Islet precursor cell (in vitro differentiated cells): ENCODE data around the gene BTD.

Source experiments
- DNase-seq: peaks from one replicate; pipeline ENCODE4 v3.0.0-alpha.2; 2018

Gene BTD

DNA sequence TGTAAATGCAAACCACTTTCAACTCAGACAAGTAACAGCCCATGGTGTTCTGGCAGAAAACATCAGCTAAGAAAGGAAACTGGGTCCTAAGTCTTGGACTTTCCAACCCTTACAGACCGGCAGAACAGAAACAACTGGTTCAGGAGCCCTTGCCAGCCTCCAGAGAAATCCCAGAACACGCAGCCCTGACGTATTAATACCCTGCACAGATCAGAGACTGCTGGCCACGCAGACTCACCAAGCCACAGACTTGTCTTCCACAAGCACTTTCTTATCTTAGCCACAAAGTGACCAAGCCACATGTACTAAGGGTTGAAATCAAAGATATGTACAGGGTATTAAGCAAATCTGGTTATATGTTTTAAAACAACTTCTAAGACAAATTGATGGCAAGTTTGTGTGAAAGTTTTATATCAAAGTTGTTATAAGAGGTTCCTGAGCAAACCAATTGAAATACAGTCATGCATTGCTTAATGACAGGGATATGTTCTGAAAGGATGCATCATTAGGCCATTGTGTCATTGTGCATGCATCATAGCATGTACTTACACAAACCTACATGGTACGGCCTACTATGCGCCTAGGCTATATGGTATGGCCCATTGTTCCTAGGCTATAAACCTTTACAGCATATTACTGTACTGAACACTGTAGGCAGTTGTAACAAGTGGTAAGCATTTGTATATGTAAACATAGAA lies 36.8 kb downstream of the BTD start:
- DNase-seq, result no peak

DNA sequence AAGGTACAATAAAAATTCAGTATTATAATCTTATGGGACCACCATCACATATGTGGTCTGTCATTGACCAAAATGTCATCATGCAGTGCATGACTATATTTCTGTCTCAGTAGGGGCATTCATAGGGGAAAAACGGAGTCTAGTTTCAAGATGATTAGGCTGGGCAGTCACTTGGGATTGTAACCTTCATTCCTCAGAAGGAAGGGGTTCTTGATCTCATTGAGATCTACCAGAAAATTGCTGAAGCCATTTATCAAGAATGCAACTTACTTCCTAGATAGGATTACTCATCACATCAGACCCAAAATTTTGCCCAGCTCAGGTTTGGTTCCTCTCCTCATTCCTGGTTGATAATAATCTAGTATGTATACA lies 37.3 kb downstream of the BTD start:
- DNase-seq, result no peak

DNA sequence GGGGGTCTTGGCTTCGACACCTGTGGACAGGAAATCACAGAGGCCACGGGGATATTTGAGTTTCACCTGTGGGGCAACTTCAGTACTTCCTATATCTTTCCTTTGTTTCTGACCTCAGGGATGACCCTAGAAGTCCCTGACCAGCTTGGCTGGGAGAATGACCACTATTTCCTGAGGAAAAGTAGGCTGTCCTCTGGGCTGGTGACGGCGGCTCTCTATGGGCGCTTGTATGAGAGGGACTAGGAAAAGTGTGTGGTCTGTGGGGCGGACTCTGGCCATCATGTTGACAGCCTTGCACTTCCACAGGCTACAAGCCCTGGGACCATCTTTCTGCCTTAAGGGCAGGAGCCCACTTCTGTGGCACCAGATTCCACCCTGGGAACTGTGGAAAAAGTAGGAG lies 43.7 kb downstream of the BTD start:
- DNase-seq, result no peak

DNA sequence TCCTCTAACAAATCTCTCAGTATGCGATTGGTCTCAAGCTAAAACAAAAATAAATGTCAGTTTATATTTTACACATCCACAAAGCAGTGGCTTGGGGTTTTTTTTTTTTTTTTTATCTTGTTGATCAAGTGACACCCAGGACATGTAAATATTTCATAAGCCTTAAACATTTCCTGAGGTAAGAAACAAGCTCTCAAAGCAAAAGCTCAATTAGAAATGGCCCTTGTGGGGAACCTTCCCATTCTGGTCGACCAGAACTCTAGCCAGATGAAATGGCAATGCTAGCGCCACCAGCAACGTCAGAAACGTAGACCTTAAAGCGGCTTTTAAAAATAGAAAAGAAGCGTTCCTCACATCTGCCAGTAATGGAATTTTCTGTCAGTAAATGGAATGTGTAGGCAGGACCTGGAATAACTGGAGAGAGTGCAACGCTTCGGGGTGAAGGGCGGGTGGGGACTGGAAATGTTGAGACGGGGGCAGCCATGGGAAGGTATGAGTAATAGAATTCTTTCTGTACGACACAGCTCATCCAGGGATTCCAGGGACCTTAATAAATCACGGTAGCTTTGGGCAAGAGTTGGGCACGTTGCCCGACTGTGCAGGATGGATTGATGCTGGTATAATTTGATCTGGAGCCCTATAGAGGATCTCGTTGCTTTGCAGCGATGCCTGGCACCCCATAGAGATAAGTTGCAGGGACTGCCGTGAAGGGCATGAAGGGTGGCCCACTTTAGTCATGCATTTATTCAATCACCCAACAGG lies 44.4 kb downstream of the BTD start:
- peak; percentile 94 for DNase-seq

DNA sequence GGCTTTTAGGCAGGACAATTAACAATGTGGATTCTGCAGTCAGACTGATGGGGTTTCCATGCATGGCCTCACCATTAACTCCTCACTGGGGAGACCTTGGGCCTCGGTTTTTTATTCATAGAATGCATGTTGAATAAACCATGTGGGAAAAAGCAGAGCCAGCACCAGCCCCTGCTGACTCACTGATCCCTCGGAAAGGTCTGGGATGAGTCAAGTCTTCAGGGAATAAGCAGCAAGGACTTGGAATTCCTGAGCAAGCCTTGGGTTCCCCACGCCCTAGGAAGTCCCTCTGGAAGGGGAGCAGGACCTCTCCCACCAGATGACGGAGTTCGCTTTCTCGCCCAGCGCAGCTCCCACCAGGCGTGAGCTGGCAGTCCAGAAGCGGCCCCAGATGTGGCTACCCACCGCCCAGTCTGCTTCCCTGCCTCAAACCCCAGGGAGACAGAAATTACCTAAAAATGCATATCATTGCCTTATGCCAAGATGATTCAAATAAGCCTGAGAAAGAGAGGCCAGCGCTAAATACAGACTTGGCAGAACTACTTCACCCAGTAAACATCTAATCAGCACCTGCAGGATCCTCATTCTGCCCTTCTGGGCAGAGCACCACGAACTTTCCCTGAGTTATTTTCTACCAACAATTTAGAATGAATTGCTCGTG lies 45.4 kb downstream of the BTD start:
- DNase-seq, result peak; percentile 95

DNA sequence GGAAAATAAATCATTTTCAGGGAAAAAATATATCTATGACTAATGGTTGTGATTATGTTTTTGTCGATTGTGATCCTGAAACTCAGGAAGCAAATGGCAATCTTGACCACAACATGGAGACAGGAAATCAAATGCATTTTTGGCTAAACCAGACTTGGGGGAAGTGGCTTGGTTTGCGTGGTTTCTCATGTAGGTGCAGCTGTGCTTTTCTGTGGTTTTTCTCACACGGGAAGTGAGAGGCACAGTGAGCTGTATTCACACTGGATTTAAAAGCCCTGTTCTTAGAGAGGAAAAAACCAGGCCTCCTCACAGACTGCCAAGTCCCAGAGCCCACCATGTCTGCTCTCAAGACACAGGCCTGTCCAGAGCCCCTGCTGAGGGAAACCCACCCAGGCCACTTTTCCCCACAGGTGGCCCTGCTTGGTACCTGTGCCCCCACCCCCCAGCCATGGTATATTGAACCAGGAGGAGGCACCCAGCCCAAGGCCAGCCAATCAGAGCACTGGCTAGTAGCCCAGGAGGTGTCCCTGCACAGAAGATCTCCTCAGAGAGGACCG lies 46.1 kb downstream of the BTD start:
- DNase-seq, result peak; percentile 79

DNA sequence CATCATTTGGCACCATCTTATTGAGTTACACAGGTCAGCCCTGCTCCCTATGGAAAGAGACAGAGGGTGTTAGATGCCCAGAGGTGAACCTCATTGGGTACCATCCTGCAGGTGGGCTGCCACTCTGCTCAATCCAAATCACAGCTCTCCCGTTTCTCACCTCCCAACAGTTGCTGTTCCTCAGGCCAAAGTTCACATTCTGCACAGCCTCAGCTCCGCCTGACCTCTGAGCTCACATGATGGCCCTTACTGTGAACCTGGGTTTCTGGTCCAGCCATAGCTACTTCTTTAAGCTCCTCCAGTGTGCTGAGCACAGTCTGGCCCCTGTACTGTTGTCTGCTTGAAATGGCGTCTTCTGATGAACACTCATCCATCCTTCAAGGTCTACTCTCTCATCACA lies 47.8 kb downstream of the BTD start:
- DNase-seq, result no peak

DNA sequence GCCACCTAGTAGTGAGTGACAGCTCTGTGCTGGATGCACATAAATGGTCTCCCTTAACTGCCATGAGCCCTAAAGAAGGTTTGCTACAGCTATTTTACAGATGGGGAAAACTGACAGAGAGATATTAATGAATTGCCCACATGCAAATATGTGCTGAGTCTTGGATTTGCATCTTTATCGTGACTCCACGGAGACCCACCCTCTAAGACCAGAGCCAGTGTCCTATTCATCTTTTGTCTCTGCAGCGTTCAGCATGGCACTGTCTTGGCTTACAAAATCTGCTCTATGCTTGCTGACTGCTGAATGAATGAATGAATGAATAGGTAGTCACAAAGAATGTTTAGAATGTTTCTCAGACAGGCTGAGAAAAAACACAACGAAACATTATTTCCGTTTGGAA lies 48.3 kb downstream of the BTD start:
- DNase-seq, result no peak

DNA sequence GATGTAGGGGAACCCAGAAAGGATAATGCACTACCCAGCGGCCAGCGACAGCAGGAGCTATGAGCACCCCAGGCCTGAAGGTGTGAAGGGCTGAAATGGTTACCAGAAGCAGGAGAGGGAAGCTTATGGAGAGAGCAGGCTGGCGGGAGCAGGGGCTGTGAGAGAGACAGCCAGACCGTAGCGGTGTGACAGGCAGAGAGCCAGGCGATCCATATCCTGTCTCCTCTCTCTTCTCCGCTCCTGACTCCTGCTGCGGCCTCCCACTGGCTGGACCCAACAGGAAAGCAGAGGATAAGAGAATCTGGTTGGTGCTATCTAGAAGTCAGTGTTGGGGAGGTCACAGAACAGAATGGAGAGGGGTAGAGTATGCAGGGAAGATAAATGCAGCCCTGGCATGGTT lies 49.9 kb downstream of the BTD start:
- DNase-seq, result no peak

DNA sequence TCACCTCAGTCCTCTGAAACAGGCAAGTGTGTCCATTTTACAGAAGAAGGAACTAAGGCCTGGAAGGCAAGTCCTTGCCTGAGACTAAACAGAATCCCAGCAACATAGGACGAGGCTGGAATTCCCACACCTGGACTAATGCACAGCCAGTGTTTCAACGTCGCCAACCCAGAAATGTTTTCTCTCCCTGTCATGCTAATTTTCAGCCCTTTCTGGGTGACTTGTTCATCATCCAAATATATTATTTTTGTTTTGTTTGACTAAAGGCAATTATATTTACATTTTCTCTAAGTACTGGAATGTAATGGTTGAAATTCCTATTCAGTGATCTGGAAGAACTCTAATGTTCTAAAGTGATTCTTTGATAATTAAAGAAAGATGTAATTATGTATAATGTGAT lies 51.8 kb downstream of the BTD start:
- DNase-seq, result no peak

DNA sequence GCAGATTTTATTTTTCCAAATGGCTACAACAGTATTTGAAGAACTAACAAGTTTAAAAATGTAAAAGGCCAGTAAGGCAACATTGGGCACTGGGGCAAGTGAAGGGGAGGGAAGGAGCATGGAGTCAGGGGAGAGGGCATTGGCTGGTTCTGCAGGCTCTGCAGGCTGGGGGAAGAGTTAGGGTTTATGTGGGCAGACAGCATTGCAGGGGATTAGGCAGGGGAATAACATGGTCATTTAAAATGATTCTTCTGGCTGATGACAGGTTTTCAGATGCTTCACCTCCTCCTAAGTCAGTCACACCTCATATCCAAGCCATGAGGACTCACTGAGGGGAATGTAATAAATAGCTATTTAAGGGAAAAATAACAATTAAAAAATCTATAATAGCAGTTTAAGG lies 52.6 kb downstream of the BTD start:
- DNase-seq, result no peak

DNA sequence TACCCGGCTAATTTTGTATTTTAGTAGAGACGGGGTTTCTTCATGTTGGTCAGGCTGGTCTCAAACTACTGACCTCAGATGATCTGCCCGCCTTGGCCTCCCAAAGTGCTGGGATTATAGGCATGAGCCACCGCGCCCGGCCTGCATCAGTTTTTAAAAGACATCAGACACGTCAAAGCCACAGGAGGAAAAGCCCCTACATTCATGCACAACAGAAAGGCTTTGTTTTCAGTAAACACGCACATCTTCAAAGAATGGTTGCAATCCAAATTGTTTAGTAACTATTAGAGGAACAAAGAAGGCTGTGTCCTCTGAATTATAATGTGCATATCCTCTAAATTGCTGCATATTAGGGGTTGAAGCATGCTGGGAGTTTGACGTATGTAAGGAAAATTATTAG lies 53.3 kb downstream of the BTD start:
- peak; percentile 72 for DNase-seq

DNA sequence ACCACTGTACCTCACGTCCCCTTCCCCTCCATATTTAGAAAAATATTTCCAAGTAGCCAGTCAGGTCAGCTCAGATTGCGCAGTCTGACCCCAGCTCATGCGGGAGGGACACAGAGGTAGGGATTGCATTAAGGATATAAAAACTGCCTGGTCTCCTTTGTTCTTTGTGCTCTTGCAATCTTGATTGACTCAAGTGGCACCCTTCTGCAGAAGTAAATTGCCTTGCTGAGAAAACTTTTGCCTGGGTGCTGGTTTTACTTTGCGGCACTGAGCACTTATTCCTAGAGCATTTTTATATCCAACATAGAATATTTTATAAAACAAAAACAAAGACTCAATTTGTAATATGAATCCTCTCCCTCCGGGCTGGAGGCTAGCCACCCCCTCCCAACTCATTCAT lies 54.8 kb downstream of the BTD start:
- DNase-seq, result no peak

DNA sequence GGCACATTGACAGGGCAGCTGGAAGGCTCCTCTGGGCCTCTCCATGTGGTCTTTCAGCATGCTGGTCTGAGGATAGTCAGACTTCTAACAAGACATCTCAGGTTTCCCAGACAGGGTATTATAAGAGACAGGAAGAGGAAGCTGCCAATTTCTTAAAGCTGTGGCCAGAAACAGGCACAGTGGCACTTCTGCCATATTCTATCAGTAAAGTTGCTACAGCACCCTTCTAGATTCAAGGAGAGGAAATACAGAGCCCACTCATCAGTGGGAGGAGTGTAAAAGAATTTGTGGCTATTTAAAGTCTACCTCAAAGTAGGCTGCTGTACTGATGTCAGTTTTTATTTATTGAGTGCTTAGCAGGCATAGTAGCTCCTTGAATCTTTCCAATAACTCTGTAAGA lies 55.5 kb downstream of the BTD start:
- no peak for DNase-seq

DNA sequence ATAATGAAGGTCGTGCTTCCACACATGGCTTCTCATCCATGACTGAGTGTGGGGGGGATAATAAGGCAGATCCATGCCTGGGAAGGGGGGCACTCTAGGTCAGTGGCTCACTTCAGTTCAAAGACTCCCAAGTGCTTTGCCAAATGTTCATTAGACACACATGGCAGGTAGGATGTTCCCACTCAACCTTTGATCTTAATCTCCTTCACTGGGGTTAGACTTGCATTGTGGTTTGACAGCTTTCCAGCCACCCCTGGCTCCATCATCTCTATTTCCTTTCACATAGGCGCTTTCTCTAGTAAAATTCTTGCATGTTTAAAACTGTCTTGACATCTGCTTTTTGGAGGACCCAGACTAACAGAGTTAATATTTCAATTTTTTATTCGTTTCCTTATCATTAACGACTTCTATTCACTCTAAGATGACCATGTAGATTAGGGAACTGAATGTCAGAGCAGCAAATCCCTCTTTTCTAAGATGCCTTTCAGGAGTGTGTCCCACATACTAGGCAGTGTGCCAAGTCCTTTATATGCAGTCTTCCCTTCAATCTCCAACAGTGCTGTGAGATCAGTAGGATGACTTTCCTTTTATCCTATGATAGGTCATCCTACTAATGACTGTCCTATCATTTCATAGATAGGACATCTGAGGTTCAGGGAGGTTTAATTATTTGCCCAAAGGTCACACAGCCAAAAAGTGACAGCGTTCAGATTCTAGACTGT lies 57.9 kb downstream of the BTD start:
- no peak for DNase-seq

DNA sequence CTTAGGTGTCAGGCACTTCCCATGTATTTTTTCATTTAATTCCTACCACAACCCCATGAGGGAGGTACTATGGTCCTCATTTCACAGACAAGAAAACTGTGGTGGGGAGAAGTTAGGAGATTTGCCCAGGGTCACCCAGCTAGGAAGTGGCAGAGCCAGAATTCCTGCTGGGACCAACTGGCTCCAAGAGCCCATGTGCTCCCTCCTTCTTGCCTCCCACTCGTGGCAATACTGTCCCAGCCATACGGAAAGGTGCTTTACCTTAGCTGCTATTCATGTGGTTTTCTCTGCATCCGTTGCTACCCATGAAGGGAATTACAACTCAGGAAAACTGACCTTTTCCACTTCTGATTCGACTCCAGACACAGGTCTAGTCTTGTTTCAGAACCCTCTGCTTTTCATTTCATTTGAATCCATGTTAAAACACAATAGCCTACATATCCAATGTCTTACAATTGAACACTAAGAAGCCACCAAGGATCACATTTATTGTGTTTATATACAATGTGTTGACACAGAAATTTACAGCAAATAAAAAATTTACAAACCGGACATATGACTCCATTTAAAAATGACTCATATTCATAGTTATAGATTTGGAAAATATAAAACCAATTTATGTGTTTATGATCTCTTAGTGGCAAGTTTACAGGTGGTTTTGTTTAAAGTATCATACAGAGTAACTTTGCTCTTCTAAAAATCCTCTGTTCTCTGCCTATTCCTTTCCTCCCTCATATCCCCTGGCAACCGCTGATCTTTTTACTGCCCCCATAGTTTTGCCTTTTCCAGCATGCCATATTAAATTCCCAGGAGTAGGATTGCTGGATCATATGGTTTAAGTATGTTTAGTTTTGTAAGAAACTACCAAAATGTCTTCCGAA lies 58.8 kb downstream of the BTD start:
- no peak for DNase-seq

DNA sequence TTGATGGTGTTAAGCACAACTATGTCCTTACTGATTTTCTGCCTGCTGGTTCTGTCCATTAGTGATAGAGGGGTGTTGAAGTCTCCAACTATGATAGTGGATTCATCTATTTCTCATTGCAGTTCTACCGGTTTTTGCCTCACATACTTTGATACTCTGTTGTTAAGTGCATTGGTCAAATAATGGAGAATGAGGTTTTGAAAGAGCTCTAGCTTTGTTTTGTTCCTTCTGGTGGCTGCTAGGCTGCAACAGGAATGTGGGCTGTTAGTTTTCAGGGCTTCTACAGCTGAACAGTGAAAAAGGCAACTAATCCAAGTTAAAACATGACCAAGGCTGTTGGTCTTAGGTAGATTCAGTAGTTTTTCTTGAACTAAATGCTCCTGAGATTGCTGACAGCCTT lies 62.6 kb downstream of the BTD start:
- no peak for DNase-seq

DNA sequence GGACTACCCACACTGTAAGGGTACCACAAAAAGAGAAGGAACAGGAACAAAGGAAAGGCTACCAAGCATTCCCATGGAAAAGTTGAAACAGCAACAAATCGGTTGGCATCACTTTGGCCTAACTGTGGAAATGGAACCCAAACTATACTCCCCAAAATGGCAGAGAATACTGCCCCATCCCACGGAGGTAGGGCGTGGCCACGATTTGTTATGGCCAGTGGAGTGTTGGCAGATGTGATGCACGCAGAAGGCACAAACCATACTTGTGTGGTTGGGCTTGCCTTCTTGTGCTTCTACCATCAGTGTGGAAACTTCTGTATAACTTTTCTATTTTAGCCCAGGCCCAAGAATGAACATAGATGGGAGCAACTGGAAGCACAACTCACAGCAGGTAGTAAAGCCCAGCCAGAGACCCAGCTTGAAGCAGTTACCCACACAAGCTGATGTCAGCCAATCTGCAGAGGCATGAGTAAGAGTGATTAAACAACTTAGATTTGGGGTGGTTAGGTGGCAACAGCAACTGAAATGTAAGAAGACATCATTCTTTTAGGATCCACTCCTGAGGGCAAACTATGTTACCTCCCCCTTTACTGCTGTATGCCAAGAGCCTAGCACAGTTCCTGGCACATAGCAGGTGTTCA lies 64.1 kb downstream of the BTD start:
- DNase-seq, result no peak

DNA sequence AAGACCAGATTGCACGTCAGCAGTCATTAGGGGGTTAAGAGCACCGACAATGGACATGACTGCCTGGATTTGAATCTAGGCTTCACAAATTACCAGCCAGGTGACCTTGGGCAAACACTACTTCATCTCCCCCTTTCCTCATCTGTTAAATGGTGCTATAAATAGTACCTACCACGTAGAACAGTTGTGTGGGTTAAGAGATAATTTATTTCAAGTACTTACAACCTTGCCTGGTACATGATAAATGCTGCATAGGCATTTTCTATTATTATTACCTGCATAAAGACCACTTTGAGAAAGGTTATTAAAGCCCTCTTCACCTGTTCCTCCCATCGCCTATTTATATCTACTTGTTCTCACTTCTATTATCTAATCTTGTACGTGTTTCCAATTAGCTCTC lies 64.7 kb downstream of the BTD start:
- no peak for DNase-seq

DNA sequence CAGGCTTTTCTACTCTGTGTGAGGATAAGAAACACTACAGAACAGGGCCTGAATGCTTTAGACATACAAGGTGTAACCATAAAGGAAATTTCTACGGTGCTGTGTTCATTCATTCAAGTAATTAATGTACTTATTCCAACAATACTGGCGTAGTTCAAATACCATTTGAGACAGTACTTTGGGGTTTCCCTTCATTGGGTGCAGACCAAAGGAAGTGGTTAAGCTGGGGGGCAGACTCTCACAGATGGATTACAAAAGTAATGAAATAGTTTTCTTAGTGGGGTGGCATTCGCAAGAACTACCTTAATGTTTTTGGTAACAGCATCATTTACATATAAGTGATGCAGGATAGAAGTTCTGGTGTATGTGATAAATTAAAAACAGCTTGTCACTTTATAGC lies 65.9 kb downstream of the BTD start:
- DNase-seq, result no peak

DNA sequence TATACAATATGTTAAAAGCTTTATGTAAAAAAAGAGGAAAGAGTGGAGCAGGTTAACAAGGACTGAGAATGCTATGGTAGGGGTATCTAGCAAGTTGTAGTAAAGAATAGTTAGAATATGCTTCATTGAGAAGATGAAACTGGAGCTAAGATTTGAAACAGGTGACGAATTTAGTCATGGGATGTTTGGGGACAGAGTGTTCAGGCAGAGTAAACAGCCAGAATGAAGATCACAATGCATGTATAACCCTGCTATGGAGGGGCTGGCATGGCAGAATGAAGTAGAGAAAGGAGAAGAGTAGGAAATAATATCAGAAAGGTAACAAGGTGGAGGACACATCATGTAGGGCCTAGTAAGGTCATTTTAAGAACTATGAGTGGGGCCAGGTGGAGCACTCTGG lies 72.0 kb downstream of the BTD start:
- DNase-seq, result no peak

DNA sequence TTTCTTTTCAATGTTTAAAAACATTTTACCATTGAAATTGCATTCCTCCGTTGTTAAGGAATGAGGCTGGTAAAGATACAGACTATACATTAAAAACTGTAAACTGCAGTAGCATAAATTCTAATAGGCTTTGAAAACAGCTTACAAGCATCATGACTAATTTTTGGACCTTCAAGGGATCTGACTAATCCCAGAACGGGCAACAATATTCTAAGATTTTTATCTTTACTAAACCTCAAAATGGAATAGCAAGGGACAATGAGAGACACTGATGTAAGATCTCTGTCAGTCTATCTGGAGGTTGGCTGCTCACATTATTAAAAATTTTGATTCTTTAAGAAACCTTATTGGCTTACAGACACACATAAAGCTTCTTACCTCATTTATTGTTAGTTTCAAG lies 74.7 kb downstream of the BTD start:
- no peak for DNase-seq
